Right renal pelvis (tissue), 4 donors: ENCODE measurements around the gene F8A1. TPM values are rescaled to one million over a fixed set of nuclear protein-coding genes. Genes with fewer than 3 reads are reported as not detected.

Experiments used
- polyA plus RNA-seq, 4 donors: library from polyadenylated mRNA; unstranded; fragments of 120-200 nt; gene quantifications; one replicate each; pipeline ENCODE4 v1.2.1, GENCODE V29; 2013; ENCODE audit not compliant: insufficient read length in 4 of 4

Gene F8A1
- polyA plus RNA-seq, 4 donors = 15.4 to 25.1 (median 19.2) TPM

Other genes starting within 250 kb of the F8A1 start
- not detected for gene CTAG2, start 232.8 kb upstream of the F8A1 start, polyA plus RNA-seq
- gene GAB3, start 135.3 kb upstream of the F8A1 start, polyA plus RNA-seq = 1 to 10 TPM; 1.5 to 3.2 (median 2.4) TPM
- 10 to 100 TPM; 49.1 to 62.9 (median 59.5) TPM for gene DKC1, start 123.5 kb upstream of the F8A1 start, polyA plus RNA-seq
- 10 to 100 TPM; 31.4 to 40.7 (median 34.2) TPM for gene MPP1, start 80.9 kb upstream of the F8A1 start, polyA plus RNA-seq
- gene SMIM9, start 51.7 kb upstream of the F8A1 start, polyA plus RNA-seq = not detected
- 10 to 100 TPM; 13.9 to 18.7 (median 16.0) TPM for gene F8, start 136.4 kb downstream of the F8A1 start, polyA plus RNA-seq
- gene FUNDC2, start 140.5 kb downstream of the F8A1 start, polyA plus RNA-seq = 100 to 1,000 TPM; 111 to 121 (median 120) TPM
- gene CMC4, start 184.8 kb downstream of the F8A1 start, polyA plus RNA-seq = 10 to 100 TPM in 3 of 4 donors, 1 to 10 TPM in 1; 8.6 to 10.7 (median 10.3) TPM
- 10 to 100 TPM; 19.9 to 27.5 (median 24.5) TPM for gene MTCP1, start 184.8 kb downstream of the F8A1 start, polyA plus RNA-seq
- 10 to 100 TPM; 27.1 to 31.2 (median 29.8) TPM for gene BRCC3, start 185.2 kb downstream of the F8A1 start, polyA plus RNA-seq